OCI-LY7 (cell line): Measurements from ENCODE around the gene ZNF23.
A peak's percentile ranks its signal among the peaks of the same experiment; 100 is the strongest.

ENCODE experiments used
- EZH2phosphoT487 ChIP-seq: fragments of 200-600 bp; sonication (generic); IDR thresholded peaks from 2 replicates; pipeline ENCODE4 v1.6.1; 2018; ENCODE audit warnings: low read depth, borderline replicate concordance, mild to moderate bottlenecking, mixed run types, antibody characterized with exemption, low read length, moderate library complexity, mixed read lengths
- TF ChIP-seq, protein P1 (sequence below): fragments of 200-600 bp; sonication (generic); conservative IDR thresholded peaks from 2 replicates; pipeline ENCODE4 v1.5.1; 2014; ENCODE audit warnings: mild to moderate bottlenecking, antibody characterized with exemption, low read length, moderate library complexity, mixed read lengths

DNA sequence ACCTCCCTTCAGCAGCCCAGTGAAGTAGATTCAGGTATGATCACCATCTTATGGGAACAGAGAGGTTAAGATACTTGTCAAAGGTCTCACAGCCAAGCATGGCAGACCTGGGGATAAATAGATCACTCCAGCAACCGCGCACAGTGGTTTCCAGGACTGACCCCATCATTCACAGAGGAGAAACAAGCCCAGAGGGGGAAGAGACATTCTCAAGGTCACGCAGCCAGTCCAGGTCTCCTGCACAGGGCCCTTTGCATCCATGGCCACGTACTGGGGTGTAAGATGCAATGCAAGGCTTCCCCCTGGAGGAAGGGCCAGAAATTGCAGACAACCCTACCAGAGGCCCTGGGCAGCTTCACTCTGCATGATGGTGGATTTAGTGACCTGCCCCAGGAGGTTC, 40.1 kb downstream of the ZNF23 start:
- TF ChIP-seq, protein P1, sequence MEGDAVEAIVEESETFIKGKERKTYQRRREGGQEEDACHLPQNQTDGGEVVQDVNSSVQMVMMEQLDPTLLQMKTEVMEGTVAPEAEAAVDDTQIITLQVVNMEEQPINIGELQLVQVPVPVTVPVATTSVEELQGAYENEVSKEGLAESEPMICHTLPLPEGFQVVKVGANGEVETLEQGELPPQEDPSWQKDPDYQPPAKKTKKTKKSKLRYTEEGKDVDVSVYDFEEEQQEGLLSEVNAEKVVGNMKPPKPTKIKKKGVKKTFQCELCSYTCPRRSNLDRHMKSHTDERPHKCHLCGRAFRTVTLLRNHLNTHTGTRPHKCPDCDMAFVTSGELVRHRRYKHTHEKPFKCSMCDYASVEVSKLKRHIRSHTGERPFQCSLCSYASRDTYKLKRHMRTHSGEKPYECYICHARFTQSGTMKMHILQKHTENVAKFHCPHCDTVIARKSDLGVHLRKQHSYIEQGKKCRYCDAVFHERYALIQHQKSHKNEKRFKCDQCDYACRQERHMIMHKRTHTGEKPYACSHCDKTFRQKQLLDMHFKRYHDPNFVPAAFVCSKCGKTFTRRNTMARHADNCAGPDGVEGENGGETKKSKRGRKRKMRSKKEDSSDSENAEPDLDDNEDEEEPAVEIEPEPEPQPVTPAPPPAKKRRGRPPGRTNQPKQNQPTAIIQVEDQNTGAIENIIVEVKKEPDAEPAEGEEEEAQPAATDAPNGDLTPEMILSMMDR: peak; percentile 69
- no peak for TF ChIP-seq EZH2phosphoT487
